Tongue (tissue), 2 donors: ENCODE results near the gene RBMS3. TPM values are rescaled to one million over a fixed set of nuclear protein-coding genes. Genes with fewer than 3 reads are reported as not detected.
"Not testable (repeated sequence)": the region's sequence is repeated elsewhere in the genome, so short reads cannot be mapped to it uniquely, and the experiment has no call there.

Source experiments
- DNase-seq: peaks from one replicate; pipeline ENCODE4 v3.0.0-alpha.2; 2015
- total RNA-seq: library from RNA; depleted of rRNA; stranded (reverse); fragments of >200 nt; gene quantifications from one replicate; pipeline ENCODE4 v1.2.3, GENCODE V29; 2014

The RBMS3 gene
- total RNA-seq, 1 donor from 2014 or later, result 81.1 TPM

- no peak for DNase-seq
These were observed 201.3 kb downstream of the RBMS3 start for GRCh38 chr3:29481969-29482767.

DNA sequence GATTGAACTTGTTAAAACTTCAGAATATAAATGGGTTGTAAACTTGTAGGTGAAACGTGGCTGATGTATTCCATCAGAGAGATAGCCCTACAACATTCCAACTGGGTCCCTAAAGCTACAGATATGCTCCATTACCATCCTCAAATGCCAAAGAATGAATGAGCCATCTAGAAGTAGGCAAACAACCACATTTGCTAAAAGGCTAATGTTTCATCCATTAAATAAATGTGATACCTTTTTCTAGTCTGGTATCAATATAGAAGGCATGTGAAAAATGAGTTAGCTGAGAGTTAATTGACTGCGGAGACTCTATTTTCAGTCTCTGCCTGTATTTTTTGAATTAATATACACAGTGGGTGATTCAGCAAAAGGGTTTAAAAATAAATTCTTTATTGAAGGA lies 203.8 kb downstream of the RBMS3 start:
- DNase-seq, result no peak

DNA sequence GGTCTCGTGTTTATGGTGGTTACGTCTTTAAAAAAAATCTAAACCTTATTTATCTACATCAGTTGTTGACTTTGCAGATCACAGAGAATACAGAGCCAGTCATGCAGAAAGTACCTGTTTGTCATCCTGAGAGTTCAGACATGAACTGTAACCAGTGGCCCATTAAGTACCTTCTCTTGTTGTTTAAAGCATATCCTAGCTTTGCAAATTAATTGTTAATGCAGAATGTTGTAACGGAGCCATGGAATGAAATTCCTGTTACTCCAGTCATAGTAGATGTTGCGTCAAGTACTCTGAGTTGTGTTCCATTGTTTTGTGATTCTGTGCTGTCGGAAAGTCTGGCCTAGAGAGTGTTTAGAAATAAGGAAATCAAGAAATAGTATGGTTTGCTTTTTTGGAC lies 205.2 kb downstream of the RBMS3 start:
- peak; percentile 37 for DNase-seq

- no peak for DNase-seq
These were observed 206.0 kb downstream of the RBMS3 start for GRCh38 chr3:29486917-29487316.

DNA sequence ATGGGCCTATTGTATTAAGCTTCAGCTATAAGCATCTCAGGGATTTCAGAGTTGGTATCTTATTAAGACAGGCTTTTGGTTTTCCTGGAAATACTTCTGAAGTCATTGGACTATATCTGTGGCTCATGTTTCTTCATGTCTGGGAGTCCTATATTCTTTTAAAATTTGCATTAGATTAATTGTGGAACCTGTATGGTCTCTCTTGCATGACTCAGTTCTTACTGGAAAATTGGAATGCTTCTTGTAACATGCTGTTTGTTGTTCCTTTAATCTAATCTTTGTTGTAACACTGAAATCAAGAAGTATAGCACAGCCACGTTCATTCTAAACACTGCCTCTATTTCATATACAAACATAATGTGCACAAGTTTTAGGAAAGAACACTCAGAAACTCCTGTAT lies 208.1 kb downstream of the RBMS3 start:
- DNase-seq, result no peak

- DNase-seq, result no peak
These were observed 212.2 kb downstream of the RBMS3 start for GRCh38 chr3:29493109-29493508.

DNA sequence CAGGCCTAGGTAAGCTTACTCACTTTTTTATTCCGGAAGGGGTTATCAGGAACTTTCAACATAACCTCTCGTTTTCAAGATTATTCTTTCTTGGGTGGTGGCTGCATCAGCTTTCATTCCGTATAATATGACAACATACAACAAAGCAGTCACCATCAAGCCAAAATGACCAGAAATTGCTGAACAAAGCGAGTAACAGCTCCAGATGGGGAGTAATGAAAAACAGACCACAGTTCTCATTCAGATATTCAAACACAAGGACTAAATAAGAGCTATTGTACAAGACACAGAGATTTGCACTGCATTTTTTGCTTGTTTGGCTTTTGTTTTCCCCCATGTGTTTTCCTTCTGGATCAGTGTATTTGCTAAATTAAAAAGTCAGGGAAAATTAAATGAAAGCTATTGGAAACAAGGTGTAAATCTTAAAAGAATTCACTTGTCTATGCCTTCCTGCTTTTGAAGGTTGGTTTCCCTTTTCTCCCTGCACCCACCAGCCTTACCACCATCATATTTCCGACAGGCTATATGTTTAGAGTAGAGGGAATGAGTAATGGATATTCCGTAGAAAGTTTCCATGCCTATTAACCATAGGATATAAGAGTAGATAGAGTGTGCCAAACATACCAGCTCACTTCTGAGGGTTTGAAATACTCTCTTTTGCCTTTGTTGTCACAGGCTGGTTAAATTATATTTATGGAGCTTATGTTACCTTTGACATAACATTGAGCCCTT lies 213.6 kb downstream of the RBMS3 start:
- peak; percentile 79 for DNase-seq

- DNase-seq, result no peak
These were observed 216.4 kb downstream of the RBMS3 start for GRCh38 chr3:29497282-29497681.

GRCh38 chr3:29502771-29503170 lies 221.9 kb downstream of the RBMS3 start:
- DNase-seq, result no peak

GRCh38 chr3:29503314-29503713 lies 222.4 kb downstream of the RBMS3 start:
- DNase-seq, result peak; percentile 49

- peak; percentile 66 for DNase-seq
These were observed 223.1 kb downstream of the RBMS3 start for GRCh38 chr3:29503958-29504357.

DNA sequence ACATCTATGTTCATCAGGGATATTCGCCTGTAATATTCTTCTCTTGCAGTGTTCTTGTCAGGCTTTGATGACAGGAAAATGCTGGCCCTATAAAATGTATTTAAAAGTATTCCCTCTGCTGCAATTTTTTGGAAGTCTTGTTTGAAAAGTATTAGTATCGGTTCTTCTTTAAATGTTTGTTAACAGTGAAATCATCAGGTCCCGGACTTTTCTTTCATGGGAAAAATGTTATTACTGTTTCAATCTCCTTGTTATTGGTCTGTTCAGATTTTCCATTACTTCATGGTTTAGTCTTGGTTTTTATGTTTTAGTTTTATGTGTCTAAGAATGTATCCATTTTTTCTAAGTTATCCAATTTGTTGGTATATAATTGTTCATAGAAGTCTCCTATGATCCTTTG lies 225.6 kb downstream of the RBMS3 start:
- DNase-seq, result no peak

DNA sequence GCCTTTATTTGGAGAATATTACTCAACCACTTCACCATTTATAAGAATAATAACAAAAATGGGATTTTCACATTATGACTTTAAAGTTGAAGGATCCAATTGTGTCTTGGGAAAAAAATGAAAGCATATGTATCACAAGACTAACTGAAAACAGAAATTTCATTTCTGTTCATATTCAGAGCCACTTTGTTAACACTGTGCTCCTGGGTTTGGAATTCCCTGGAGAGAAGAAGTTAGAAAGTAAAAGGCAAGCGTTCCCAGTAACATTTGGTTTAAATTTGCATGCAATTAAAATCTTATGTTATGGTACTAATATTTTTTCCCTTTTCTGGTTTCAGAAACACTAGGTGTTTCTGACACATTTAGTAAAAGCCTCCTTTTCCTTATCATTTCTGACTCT lies 230.8 kb downstream of the RBMS3 start:
- no peak for DNase-seq

DNA sequence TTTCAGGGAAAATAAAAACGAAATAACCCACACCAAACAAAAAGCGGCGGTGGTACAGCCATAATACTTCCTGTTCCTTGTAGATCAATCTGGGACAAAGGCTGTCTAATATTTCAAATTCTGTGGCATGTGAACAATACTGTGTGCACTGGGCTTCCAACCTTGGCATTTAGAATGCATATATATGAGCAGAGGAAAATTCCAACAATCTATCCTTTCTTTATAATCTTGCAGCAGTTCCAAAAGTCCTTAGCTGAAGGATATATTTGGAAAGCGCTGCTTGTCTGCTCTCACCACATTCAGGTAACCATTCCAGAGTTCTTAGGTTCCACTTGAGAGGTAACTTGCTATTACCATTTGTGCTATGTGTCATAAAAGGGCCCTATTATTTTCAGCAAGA lies 231.8 kb downstream of the RBMS3 start:
- DNase-seq, result no peak

DNA sequence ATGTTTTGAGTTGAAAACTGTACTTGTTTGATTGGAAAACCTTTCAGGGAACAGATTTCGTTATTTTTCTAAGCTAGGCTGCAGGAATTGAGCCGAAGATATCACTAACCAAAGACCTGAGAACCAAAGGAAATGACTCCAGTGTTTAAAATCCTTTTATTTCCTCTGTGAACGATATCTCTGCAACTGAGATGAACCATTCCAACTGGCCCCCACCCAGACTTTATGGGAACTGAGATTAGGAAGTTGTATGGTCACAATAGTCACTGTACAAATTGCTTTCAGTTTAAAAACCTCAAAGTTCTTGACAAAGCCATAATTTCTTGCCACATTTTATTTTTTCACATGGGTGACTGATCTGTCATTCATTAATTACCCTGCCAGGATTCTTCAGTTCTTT lies 232.4 kb downstream of the RBMS3 start:
- DNase-seq, result no peak

- DNase-seq, result no peak
These were observed 233.3 kb downstream of the RBMS3 start for GRCh38 chr3:29514170-29514569.

DNA sequence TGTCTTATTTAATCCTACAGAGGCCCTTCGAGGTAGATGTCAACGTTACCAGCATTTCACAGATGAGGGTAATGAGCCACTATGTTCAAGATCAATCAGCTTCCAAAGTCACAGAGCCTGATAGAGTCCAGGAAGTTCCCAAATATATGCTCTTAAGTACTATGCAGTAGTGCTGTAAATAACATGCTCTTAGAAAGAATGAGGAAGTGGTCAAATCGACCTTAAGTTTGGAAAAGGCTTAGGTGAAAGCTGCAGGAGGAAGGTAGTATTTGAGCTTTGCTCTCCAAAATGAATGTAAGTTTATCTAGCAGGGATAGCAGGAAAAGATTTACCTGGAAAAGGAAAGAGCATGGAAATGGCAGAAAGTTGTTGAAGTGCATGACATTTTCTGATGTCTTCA lies 234.0 kb downstream of the RBMS3 start:
- no peak for DNase-seq

DNA sequence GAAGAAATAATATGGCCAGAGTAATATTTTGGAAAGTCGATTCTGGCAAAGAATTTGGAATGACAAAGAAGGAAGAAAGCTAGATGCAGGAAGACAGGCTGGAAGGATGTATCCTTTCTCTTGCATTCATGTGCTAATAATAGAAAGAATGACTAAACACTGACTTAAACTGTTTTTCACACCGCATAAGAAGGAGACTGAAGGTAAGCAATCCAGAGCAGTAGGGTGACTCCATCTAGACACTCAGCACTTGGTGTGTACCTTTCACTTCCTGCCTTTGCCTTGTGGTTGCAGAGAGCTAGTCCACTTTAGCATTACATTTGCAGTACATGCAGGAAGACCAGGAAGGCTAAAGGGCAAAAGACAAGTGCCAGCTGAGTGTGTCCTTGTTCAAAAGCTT lies 234.6 kb downstream of the RBMS3 start:
- DNase-seq, result no peak

- DNase-seq, result no peak
These were observed 235.3 kb downstream of the RBMS3 start for GRCh38 chr3:29516164-29516563.

DNA sequence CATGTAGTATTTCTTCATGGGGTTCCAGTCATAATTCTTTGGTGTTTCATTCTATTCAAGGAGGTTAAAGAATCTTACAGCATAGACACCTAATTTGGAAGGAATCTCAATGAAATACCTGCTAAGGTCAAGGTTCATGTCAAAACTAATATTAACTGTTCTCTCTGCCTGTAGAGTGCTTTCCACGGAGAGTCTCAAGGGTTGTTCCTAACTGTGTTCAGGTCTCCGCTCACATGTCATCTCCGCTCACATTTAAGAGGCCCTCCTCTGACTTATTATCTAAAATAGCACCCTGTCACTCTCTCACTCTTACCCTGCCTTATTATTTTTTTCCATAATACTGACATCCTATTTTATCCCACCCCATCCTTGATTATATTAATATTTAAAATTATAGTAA lies 239.9 kb downstream of the RBMS3 start:
- DNase-seq, result no peak

GRCh38 chr3:29521293-29521692 lies 240.4 kb downstream of the RBMS3 start:
- no peak for DNase-seq

GRCh38 chr3:29521751-29522150 lies 240.9 kb downstream of the RBMS3 start:
- DNase-seq, result no peak

DNA sequence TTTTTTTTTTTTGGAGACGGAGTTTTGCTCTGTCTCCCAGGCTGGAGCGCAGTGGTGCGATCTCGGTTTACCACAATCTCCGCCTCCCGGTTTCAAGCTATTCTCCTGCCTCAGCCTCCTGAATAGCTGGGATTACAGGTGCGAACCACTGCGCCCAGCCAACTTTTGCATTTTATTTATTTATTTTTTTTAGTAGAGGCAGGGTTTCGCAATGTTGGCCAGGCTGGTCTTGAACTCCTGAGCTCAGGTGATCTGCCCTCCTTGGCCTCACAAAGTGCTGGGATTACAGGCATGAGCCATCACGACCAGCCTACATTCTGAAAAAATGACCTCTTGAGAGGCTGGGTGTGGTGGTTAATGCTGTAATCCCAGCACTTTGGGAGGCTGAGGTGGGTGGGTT lies 243.6 kb downstream of the RBMS3 start:
- not testable (repeated sequence) for DNase-seq
